HCT116 (cell line): Measurements from ENCODE around the gene MYOG. TPM values are rescaled to one million over a fixed set of nuclear protein-coding genes. Genes with fewer than 3 reads are reported as not detected.

Source experiments
- ATAC-seq: fragments of 200-7000 bp; cut with Tn5 transposase; 2 replicates; pipeline ENCODE4 v1.9.1; 2020; ENCODE audit warnings: mild to moderate bottlenecking, moderate library complexity
- BruUV-seq: library from RNA; stranded (reverse); fragments of 400-500 nt; replicated peaks from 2 replicates; lab custom pipeline; 2021; lab: Mats Ljungman, UMichigan
- CTCF ChIA-PET: fragments of 300-600 bp; sonication (Branson Sonifier 250); formaldehyde crosslinking; loops from one replicate; lab custom pipeline; 2021; ENCODE audit warnings: antibody characterized with exemption; lab: Charles Lee
- POLR2A ChIA-PET: fragments of 300-600, 350-600 bp; sonication (Branson Sonifier 250); formaldehyde crosslinking; loops from one replicate; lab custom pipeline; 2021; ENCODE audit warnings: antibody characterized with exemption; lab: Charles Lee
- RAD21 ChIA-PET, 2 experiments: fragments of 300-600 bp; sonication (Branson Sonifier 250); formaldehyde crosslinking; loops; one replicate each; lab custom pipeline; 2023; ENCODE audit warnings: low total read pairs in 2 of 2; ENCODE audit not compliant: uncharacterized antibody in 2 of 2, unreplicated experiment in 2 of 2, low non-redundant PET in 1 of 2; lab: Charles Lee
- DNase-seq: peaks from one replicate; pipeline ENCODE4 v3.0.0-alpha.2; 2010; ENCODE audit warnings: low read depth, low spot score
- H2AFZ ChIP-seq: fragments of 200-600 bp; shearing (Covaris generic), sonication (generic); 2 replicates; pipeline ENCODE4 v1.6.1; 2017; ENCODE audit warnings: low read depth, mixed run types, mixed read lengths, antibody characterized with exemption, low read length; ENCODE audit not compliant: poor library complexity, severe bottlenecking
- H3K27ac ChIP-seq: 2 replicates; pipeline ENCODE4 v1.5.1; 2012; ENCODE audit warnings: low read depth, low read length
- H3K27me3 ChIP-seq: fragments of 200-600 bp; sonication (generic); 2 replicates; pipeline ENCODE4 v1.6.1; 2016; ENCODE audit warnings: mixed run types, low read length, mixed read lengths; ENCODE audit not compliant: insufficient read depth
- H3K36me3 ChIP-seq, 2 experiments: fragments of 200-500 bp in 1 of 2; fragments of 200-600 bp in 1 of 2; sonication (Bioruptor generic) in 1 of 2; sonication (generic) in 1 of 2; 2 replicates each; pipeline versions ENCODE4 v1.5.1 to v1.6.1; 2014 to 2016; ENCODE audit warnings: low read length in 2 of 2, inconsistent platforms in 1 of 2, mixed read lengths in 1 of 2, mixed run types in 1 of 2; ENCODE audit not compliant: insufficient read depth in 2 of 2, control insufficient read depth in 1 of 2
- H3K4me1 ChIP-seq, 2 experiments: fragments of 200-600 bp in 1 of 2; sonication (generic) in 1 of 2; 2 replicates each; pipeline versions ENCODE4 v1.5.1 to v1.6.1; 2012 to 2017; ENCODE audit warnings: low read length in 2 of 2, inconsistent platforms in 1 of 2, mild to moderate bottlenecking in 1 of 2, mixed read lengths in 1 of 2, mixed run types in 1 of 2, moderate library complexity in 1 of 2; ENCODE audit not compliant: insufficient read depth in 2 of 2, control insufficient read depth in 1 of 2
- H3K4me2 ChIP-seq: fragments of 200-600 bp; sonication (generic); 2 replicates; pipeline ENCODE4 v1.6.1; 2017; ENCODE audit warnings: mixed run types, low read length, mixed read lengths
- H3K4me3 ChIP-seq, 2 experiments: fragments of 200-600 bp in 1 of 2; sonication (generic) in 1 of 2; replicated peaks in 1 of 2; 2 replicates each; pipeline ENCODE4 v1.5.1; 2011 to 2016; ENCODE audit warnings: low read length in 2 of 2, control low read depth in 1 of 2, low read depth in 1 of 2, mild to moderate bottlenecking in 1 of 2, mixed read lengths in 1 of 2, mixed run types in 1 of 2
- H3K79me2 ChIP-seq: fragments of 200-600 bp; sonication (generic); 2 replicates; pipeline ENCODE4 v1.6.1; 2017; ENCODE audit warnings: mild to moderate bottlenecking, mixed run types, low read length, moderate library complexity, mixed read lengths; ENCODE audit not compliant: insufficient read depth
- H3K9ac ChIP-seq: fragments of 200-600 bp; sonication (generic); 2 replicates; pipeline ENCODE4 v1.6.1; 2016; ENCODE audit warnings: low read length, mixed read lengths
- H3K9me2 ChIP-seq: fragments of 200-600 bp; sonication (generic), shearing (Covaris generic); 2 replicates; pipeline ENCODE4 v1.6.1; 2017; ENCODE audit warnings: mixed run types, mild to moderate bottlenecking, moderate library complexity; ENCODE audit not compliant: insufficient read depth
- H3K9me3 ChIP-seq, 2 experiments: fragments of 200-500 bp in 1 of 2; fragments of 200-600 bp in 1 of 2; sonication (Bioruptor generic) in 1 of 2; sonication (generic) in 1 of 2; 2 replicates each; pipeline ENCODE4 v1.6.1; 2014 to 2017; ENCODE audit warnings: low read length in 2 of 2, mixed read lengths in 2 of 2, inconsistent platforms in 1 of 2, low read depth in 1 of 2, mild to moderate bottlenecking in 1 of 2, mixed run types in 1 of 2, moderate library complexity in 1 of 2; ENCODE audit not compliant: control insufficient read depth in 1 of 2, insufficient read depth in 1 of 2
- H4K20me1 ChIP-seq: fragments of 200-600 bp; sonication (generic), shearing (Covaris generic); 2 replicates; pipeline ENCODE4 v1.6.1; 2017; ENCODE audit warnings: mixed run types, mild to moderate bottlenecking, moderate library complexity; ENCODE audit not compliant: insufficient read depth
- CTCF ChIP-seq, 3 experiments: fragments of 200-600 bp in 1 of 3; sonication (generic) in 1 of 3; IDR thresholded peaks in 2 of 3; conservative IDR thresholded peaks in 1 of 3; 2 replicates each; pipeline ENCODE4 v1.5.1; 2012 to 2017; ENCODE audit warnings: low read depth in 2 of 3, low read length in 2 of 3, antibody characterized with exemption in 1 of 3, borderline replicate concordance in 1 of 3, control low read depth in 1 of 3, mild to moderate bottlenecking in 1 of 3, mixed read lengths in 1 of 3, mixed run types in 1 of 3, moderate library complexity in 1 of 3; ENCODE audit not compliant: insufficient read depth in 1 of 3
- ELF1 ChIP-seq: IDR thresholded peaks from 2 replicates; pipeline ENCODE4 v1.6.1; 2012; ENCODE audit warnings: low read depth, borderline replicate concordance
- FOSL1 ChIP-seq: IDR thresholded peaks from 2 replicates; pipeline ENCODE4 v1.6.1; 2012; ENCODE audit warnings: low read depth
- MAX ChIP-seq: IDR thresholded peaks from 2 replicates; pipeline ENCODE4 v1.6.1; 2012
- POLR2AphosphoS5 ChIP-seq: IDR thresholded peaks from 2 replicates; pipeline ENCODE4 v1.6.1; 2011; ENCODE audit warnings: mild to moderate bottlenecking, low read depth, low read length, moderate library complexity
- SRF ChIP-seq: IDR thresholded peaks from 2 replicates; pipeline ENCODE4 v1.6.1; 2012; ENCODE audit warnings: low read depth
- TCF7L2 ChIP-seq: IDR thresholded peaks from 2 replicates; pipeline ENCODE4 v1.7.0; 2011; ENCODE audit warnings: borderline replicate concordance, inconsistent platforms; ENCODE audit not compliant: insufficient read depth, insufficient read length; ENCODE audit errors: extremely low read depth
- intact Hi-C: fragments of 100-400 bp; cut with micrococcal nuclease; formaldehyde crosslinking; loops from 2 replicates; pipeline ENCODE4 v1.10.0; 2022
- total RNA-seq: library from RNA; stranded (reverse); gene quantifications from one replicate; pipeline ENCODE4 v1.2.1, GENCODE V29; 2021; ENCODE audit not compliant: unreplicated experiment

The MYOG gene
- total RNA-seq, 1 experiment from 2014 or later = not detected

- TF ChIP-seq MAX (no peak), SRF (no peak), TCF7L2 (no peak), ELF1 (no peak), FOSL1 (no peak), CTCF (IDR thresholded peaks at IDR 0.05 in 2 of 3, conservative IDR thresholded peaks at IDR 0.05 in 1 of 3; ENCODE audit: borderline replicate concordance in 1 of 3, insufficient read depth in 1 of 3, low read depth in 2 of 3, low read length in 2 of 3) (no peak), POLR2AphosphoS5 (no peak)
- Histone ChIP-seq H4K20me1 (no peaks in the 10 kb centered on the region), H3K9me2 (no peaks in the 10 kb centered on the region), H3K79me2 (no peaks in the 10 kb centered on the region), H3K27ac (no peak overlapping the region), H2AFZ (no peak overlapping the region), H3K9ac (peak overlapping the region; percentile 60), H3K27me3 (peaks cover 2% of the 10 kb centered on the region; the same call in 1 of the 2 replicates), H3K4me1 (peaks cover 25 to 64% of the 10 kb centered on the region in 2 experiments; a peak in 3 of 4 replicates), H3K4me2 (peak overlapping the region; percentile 95), H3K4me3 (peak overlapping the region; percentile 56 to 64), H3K9me3 (no peaks in the 10 kb centered on the region), H3K36me3 (no peaks in the 10 kb centered on the region)
- RAD21 ChIA-PET = interaction anchor here in 1 of 2 experiments (0.9 to 1.6 kb wide), 2 partner anchors 87 to 88 kb away, joined by 3 to 4 read pairs; no protein-coding TSS in a partner anchor
- POLR2A ChIA-PET = no interaction called here
- DNase-seq = no peak
- CTCF ChIA-PET = interaction anchor here (1.1 to 4.5 kb wide), 8 partner anchors 11 to 138 kb away, joined by 3 to 58 read pairs (median 5); no protein-coding TSS in a partner anchor
- intact Hi-C loops = no loop called here
- no TSS peak for BruUV-seq
- no peak for ATAC-seq
Measured at GRCh38 chr1:203128716-203129500, 43.1 kb upstream of the MYOG start.
